Cortex of kidney (tissue), 1 donor: ENCODE results near the gene NT5DC3.
"Not testable (repeated sequence)": the region's sequence is repeated elsewhere in the genome, so short reads cannot be mapped to it uniquely, and the experiment has no call there.

ENCODE experiments used
- DNase-seq: peaks from one replicate; lab custom pipeline; 2025; lab: John Stamatoyannopoulos, UW

The NT5DC3 gene

DNA sequence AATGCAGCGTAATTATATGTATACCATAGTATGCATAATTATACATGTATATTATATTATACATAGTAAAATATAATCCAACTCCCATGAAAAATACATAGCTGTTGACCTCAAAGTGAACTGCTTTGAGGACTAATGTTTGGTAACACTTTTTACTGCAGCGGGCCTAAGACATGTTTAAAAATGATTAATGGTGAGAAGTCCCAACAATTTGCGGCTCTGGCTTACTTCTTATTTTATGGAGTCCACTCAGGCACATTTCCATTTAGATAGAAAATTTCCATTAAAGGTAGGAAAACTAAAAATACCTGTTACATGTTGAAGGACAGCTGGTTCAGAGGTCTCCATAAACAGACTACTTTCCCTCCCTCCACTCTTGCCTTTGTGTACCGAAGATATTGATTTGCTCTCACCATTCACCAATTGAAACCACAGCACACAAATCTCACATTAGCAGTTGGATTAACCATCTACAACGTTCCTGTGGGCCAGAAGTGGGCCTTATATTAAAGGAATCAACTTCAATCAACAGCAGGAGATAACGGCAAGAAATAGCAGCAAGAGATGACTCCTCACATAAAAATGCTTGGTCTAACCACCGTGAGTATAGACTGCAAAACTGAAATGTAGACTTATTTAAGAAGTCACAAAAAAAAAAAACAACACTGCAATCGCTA lies 14.1 kb upstream of the NT5DC3 start:
- DNase-seq = no peak

DNA sequence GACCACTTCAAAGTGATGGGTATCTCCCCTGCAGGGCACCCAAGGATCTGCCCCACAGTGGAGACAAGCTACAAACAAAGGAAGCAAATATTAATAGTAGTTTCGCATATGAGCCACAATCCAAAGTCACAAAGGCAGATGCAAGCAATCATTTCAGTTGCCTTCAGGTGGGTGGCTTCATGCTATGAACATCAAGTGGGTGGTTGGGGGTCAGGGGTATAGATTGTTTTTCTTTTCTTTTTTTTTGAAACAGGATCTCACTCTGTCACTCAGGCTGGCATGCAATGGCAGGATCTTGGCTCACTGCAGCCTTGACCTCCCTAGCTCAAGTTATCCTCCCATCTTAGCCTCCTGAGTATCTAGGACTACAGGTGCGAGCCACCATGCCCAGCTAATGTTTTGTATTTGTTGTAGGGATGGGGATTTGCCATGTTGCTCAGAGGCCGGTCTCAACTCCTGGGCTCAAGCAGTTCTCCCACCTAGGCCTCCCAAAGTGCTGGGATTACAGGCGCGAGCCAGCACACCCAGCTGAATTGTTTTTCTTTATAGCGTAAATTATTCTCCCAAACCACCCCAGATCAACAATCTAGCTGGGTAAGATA lies 13.4 kb upstream of the NT5DC3 start:
- DNase-seq = no peak

DNA sequence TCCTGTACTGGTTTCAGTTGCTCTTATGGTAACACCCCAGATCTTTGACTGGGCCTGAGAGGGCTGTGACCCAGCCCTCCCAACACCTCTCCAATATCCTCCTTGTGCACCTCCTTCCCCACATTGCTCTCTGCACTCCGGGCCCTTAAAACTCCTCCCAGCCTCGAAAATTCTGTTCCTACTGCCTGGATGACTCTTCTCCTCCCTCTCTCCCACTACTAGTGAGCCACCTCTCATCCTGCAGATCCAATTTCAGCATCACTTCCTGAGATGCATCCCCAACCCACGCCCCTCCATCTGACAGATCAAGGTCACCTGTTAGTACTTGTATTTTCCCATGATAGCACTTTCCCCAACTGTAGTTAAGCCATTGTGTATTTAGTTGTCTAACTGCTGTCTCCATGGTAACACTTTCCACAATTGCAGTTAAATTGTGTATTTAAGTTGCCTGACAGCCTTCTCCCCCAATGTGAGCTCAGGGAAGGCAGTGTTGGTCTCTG lies 11.5 kb upstream of the NT5DC3 start:
- DNase-seq = no peak

DNA sequence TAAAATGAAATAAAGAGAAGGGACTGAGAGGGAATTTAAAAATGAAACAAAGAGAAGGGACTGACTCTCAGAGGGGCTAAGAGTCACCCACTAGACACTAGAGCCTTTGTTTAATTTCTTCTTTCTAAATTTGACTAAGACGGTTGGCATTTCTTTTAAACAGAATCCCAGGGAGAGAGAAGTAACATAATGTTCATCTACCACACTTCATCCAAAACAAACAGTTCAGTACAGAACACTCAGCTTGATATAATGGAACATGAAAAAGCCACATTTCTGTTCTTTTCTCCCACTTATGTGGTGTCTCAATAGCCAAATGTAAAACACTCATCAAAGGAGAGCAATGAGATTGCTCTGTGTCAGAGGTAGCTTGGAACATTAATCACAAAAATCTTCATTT lies 10.1 kb upstream of the NT5DC3 start:
- DNase-seq = no peak

DNA sequence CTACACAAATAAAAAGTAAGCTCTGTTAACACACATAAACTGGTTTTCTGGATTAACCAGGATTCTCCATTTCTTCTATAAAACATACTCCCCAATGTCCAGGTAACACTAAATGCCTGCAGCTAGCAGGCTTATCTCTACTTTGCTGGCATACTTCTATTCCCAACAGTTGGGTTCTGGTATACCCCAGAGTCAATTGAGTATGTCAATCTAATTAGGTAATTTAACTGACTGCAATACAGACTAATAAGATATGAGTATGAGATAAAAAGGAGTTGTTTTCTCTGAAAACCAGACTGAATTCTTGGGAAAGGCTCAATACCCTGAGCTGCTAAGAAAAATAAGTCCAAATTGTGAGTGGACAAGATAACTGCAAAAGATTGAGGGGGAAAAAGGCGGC lies 9.4 kb upstream of the NT5DC3 start:
- DNase-seq = no peak

DNA sequence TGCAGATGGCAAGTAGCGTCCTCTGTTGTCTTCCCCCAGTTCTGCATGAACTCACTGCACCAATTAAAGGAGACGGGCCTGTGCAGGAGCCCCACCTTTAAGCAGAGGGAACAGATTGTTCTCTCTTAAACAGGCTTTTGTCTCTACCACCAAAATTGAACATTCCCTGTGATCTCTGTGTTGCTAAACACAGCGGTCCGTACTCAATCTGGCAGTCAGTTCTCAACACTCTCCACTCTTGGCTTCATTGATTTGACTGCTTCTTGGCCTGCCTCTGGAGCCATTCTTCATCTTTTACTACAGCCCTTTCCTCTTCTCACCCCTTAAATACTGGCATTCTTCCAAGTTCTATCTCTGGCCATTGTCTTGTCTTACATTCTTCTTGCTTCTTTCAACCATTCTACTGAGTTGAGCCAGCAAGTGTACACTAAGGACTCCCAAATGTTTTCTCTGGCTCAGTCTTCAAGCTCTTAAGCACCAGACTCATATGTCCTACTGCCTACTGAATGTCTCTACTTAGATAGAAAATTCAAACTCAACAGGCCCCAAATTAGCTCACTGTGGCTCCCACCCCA lies 8.0 kb upstream of the NT5DC3 start:
- no peak for DNase-seq

DNA sequence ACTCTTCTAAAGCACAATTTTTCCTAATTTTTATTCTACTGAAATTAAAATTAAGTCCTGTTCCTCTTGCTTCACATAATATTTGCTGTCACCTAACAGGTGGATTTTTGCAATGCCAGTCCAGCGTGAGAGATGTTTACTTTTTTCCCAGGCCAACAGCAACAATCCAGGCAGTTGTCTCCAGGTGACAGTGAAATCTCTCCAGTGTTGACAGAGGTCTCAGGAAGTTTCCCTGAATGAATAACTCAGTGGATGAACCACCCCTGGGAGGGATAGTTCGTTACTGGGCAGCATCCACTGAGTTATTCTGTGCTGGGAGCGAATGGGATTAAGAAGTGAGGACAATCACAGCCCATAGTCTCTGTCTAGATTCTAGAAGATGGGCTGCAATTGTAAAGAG lies 7.1 kb upstream of the NT5DC3 start:
- no peak for DNase-seq

DNA sequence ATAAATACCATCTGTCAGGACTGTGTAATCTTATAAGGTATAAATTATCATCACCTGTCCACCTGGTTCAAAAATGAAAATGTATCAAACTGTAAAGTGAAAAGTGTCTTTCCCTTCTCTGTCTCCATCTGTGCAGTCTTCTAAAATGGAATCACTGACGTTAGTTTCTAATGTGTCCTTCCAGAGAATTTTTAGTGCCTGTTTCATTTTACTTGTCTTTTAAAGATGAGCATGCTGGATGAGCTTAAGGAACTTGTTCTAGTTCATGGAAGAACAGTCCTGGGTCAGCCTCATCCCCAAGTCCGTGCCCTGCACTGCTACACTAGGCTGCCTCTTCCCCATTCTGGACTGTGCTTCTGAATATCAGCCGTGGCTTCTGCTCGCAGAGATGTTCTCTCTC lies 5.4 kb upstream of the NT5DC3 start:
- no peak for DNase-seq

DNA sequence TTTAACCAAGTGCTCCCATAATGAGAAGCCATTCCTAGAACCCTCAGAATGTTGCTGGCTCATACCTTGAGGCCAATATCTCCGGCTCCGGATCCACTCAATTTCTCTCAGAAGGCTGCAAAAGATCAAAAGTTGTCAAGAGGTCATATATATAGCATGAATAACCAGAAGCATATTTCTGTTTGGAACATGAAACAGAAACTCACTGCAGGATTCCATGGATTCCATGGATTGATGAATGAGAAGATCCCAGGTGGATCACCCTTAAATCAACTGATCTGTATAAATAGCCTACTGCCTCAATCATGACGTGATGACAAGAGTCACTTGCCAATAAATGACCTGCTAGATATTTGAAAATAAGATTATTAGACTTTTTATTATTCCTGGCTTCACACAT lies 3.3 kb upstream of the NT5DC3 start:
- no peak for DNase-seq

DNA sequence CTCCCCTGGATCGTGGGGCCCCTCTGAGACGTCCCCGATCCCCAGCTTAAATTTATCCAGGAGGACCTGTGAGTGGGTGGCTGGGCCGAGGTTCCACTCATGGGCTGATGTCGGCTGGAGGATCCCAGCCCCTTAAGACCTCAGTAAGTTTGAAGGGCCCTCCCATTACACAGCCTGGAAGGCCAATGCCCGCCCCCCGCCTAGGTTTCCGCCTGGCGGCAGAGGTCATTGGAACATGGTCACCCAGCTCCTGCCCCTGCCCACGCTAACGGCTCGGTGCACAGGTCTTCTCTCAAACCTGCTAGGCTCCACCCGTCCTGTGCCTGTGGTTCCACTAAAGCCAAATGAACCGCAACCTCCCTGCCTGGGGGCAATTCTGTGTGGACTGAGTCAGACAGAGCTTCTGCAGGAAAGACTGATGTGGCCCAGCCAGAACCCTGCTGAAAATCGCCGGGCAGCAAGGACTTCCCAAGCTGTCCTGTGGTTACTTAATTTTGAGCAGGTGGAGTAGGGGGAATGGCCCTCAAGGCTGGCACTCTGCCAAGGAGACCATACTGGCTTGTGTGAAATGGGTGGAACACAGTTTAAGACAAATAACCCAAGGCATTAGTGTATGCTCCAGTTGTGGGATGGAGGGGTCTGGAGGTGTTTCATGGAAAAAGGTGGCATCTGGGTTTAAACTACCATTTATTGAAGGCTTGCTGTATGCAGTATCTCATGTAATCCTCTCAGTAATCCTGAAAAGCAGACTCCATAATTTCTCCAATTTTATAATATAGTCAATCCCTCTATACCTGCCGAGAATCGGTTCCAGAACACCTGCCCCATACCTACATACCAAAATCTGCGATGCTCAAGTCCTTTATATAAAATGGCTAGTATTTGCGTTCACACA lies 903 bp upstream of the NT5DC3 start:
- DNase-seq = no peak

DNA sequence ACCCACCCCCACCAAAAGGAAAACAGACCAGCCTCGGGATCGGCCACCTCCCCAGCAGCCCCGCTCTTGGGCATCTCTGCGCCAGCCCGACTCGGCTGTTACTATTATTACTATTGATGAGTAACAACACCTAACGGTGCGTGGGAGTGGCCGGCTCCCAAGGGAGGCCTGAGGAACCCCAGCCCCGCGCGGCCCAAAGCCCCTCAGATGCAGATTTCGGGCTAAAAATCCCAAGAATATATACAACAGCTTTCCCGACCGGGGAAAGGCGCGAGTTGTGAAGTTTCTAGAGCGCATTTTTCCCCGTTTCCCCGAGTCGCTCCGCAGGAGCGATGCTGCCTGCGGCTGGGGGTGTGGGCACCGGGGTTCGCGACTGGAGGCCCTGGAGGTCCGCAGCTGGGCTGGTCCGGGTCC lies 565 bp downstream of the NT5DC3 start:
- no peak for DNase-seq

DNA sequence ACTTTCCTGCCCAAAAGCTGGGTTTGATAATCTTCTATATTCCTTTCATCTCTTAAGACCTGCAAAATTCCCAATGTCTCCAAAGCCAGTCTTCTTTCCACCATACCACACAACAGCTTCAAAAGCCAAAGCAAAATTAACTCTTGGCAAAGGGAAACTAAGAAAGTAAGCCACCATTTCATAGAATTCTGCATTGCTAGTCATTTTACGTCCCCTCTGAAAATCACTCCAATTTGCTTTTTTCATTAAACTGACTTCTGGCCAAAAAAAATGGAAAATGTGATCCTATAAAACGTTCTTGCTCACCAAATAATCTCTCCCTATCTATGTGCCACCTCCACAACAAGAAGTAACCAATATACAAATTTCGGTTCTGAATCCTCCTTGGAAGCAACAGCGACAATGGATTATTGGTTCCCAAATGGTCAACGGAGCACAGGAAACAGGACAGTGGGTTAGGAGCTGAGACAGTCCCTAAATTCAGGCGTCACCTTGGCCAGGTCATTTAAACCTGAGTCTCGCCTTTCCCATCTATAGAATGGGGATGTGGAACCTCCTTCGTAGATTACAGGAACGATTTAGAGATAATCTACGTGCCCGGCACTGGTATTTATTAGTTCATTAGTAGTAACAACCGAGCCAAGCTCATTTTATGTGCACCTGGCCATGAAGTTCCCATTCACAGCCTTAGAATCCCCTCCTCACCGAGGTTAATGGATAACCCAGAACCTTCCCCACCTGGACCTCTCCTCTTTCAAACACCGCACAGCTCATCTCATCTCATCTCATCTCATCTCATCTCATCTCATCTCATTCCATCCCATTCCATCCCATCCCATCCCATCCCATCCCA lies 1.2 kb downstream of the NT5DC3 start:
- DNase-seq = no peak

DNA sequence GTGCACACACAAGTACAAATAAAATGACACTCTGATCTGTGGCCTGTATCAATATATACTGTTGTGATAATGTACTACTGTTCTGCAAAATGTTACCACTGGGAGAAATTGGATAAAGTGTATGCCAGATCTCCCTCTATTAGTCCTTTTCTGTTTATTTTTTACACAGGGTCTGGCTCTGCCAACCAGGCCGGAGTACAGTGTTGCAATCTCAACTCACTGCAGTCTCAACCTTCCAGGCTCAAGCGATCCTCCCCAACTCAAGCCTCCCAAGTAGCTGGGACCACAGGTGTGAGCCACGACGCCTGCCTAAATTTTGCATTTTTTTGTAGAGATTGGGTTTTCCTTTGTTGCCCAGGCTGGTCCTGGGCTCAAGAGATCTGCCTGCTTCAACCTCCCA lies 1.9 kb downstream of the NT5DC3 start:
- no peak for DNase-seq

DNA sequence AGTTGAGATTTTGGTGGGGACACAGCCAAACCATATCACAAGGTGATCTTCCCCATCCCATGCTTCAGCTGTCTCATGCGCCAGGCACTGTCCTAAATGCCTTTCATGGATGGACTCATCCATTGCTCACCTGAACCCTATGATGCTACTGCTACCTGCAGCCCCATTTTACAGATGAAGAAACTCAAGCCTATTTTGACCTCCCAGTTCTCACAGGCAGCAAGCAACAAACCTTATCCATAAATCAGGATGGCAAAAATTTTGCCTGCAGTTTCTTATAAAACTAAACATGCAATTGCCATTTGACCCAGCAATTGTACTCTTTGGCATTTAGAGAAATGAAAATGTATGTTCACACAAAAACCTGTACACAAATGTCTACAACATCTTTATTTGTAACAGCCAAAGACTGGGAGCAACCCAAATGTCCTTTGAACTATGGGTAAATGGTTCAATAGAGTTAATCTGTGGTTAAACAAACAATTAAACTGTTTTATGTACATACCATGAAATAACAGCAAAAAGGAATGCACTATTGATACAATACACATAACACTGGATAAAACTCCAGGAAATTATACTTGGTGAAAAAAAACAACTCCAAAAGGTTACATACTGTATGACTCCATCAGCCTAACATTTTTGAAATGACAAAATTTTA lies 2.6 kb downstream of the NT5DC3 start:
- no peak for DNase-seq

DNA sequence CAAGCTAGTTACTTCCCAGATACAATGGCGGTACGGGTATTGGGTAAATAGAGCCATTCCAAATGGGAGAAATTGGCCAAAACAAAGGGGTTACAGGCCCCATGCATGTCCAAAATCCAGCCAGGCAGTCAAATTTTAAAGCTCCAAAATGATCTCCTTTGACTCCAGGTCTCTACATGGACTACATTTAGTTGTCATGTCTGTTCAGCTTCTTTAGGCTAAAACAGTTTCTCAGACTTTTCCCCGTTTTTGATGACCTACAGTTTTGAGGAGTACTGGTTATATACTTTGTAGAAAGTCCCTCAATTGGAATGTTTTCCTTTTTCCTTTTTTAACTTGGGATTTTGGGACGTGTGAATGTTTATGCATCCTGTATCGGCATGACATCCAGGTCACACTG lies 4.7 kb downstream of the NT5DC3 start:
- DNase-seq = no peak

DNA sequence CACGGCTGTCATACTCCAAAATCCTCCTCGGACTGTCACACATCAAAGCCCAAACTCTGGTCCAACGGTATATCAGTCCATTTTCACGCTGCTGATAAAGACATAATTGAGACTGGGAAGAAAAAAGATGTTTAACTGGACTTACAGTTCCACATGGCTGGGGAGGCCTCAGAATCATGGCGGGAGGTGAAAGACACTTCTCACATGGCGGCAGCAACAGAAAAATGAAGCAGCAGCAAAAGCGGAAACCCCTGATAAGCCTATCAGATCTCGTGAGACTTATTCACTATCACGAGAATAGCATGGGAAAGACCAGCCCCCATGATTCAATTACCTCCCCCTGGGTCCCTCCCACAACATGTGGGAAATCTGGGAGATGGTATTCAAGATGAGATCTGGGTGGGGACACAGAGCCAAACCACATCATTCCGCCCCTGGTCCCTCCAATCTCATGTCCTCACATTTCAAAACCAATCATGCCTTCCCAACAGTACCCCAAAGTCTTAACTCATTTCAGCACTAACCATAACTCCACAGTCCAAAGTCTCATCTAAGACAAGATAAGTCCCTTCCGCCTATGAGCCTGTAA lies 5.2 kb downstream of the NT5DC3 start:
- not testable (repeated sequence) for DNase-seq

DNA sequence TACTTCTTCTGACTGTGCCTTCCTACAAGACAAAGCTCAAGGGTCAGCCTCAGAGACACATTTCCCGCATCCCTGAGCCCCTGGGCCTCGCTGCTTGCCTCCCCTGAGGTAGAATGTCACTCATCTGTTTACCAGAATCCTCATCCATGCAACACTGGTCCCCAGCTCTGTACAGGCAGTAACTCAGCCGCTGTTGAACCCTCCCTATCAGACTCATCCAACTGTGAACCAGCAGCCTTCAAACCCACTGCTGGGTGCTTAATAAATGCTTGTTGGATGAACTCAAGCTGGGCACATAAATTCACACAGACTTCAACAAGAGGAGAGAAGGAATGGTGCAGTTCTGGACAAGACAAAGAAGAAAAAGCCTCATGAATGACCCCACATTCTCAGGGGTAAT lies 6.1 kb downstream of the NT5DC3 start:
- no peak for DNase-seq

DNA sequence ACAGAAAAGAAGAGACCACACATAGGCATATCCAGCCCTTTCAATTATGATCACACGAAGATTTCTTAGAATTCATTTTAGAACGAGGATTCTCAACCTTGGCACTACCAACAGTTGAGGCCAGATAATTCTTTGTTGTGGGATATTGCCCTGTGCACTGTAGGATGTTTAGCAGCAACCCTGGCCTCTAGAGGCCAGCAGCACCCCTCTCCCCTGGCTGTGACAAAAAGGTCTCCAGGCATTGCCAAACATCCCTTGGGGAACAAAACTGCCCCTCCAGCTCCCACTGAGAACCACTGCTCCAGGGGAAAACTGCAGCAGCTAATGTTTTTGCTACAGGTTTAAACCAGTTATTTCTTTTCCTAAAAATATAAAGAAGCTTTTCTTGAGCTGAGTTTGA lies 7.1 kb downstream of the NT5DC3 start:
- DNase-seq = no peak

DNA sequence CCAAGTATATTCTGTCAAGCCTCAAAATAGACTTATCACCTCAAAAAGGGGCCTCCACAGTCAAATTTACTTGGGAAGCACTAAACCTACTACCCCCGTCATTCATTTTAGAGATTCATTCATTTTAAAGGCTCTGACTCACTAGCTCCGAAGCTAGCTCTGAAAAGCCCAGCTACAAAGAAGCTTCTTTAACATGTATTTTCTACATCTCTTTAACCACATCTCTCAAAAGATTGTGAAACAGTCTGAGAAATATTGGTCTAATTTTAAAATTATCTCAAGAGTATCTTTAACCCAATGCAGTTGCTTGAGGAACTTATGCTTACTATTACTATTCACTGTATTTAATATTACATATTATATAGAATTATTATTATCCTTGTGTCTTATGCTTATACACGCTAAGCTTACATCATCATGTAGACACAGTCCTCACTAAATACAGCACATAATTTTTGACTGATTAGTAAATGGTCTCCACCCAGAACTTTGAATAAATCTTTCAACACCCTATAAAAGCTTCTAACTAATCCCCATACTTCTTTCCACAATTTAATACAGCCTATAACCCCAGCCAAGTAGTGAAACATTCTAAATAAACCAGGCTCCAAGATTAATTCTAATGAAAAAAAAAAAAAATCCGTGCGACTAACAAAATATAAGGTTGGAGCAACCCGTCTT lies 7.8 kb downstream of the NT5DC3 start:
- DNase-seq = no peak
